ENCODE data around the gene AP1G2.
"Not testable (repeated sequence)": the region's sequence is repeated elsewhere in the genome, so short reads cannot be mapped to it uniquely, and the experiment has no call there.

AP1G2 gene

GRCh38 chr14:23567186-23568020 is at the start of gene AP1G2:
Gene AP1G2, minus strand, starts transcription at chr14:23567791. Its CDS starts 477 bp downstream, at chr14:23567314.
- peak; percentile 90 for DNase-seq

- DNase-seq: no peak
Measured at GRCh38 chr14:23615856-23616255, 48.3 kb upstream of the AP1G2 start.

GRCh38 chr14:23614395-23614828 is 46.8 kb upstream of the AP1G2 start:
- DNase-seq: no peak

- no peak for DNase-seq
Measured at GRCh38 chr14:23613242-23614070, 45.9 kb upstream of the AP1G2 start.

- no peak for DNase-seq
Measured at GRCh38 chr14:23612802-23613201, 45.2 kb upstream of the AP1G2 start.

GRCh38 chr14:23612354-23612732 is 44.8 kb upstream of the AP1G2 start:
- DNase-seq: no peak

- DNase-seq: no peak
Measured at GRCh38 chr14:23610815-23611289, 43.3 kb upstream of the AP1G2 start.

GRCh38 chr14:23610090-23610814 is 42.7 kb upstream of the AP1G2 start:
- no peak for DNase-seq

- DNase-seq: not testable (repeated sequence)
Measured at GRCh38 chr14:23609411-23610089, 42.0 kb upstream of the AP1G2 start.

GRCh38 chr14:23609001-23609400 is 41.4 kb upstream of the AP1G2 start:
- no peak for DNase-seq

- no peak for DNase-seq
Measured at GRCh38 chr14:23608454-23608853, 40.9 kb upstream of the AP1G2 start.

- no peak for DNase-seq
Measured at GRCh38 chr14:23605931-23606585, 38.5 kb upstream of the AP1G2 start.

GRCh38 chr14:23604675-23605170 is 37.1 kb upstream of the AP1G2 start:
- no peak for DNase-seq

- DNase-seq: no peak
Measured at GRCh38 chr14:23604148-23604547, 36.6 kb upstream of the AP1G2 start.

- no peak for DNase-seq
Measured at GRCh38 chr14:23603103-23603502, 35.5 kb upstream of the AP1G2 start.

GRCh38 chr14:23602181-23603095 is 34.8 kb upstream of the AP1G2 start:
- no peak for DNase-seq

- DNase-seq: no peak
Measured at GRCh38 chr14:23601845-23602180, 34.2 kb upstream of the AP1G2 start.

- DNase-seq: no peak
Measured at GRCh38 chr14:23601424-23601823, 33.8 kb upstream of the AP1G2 start.

GRCh38 chr14:23600806-23601205 is 33.2 kb upstream of the AP1G2 start:
- no peak for DNase-seq

- DNase-seq: no peak
Measured at GRCh38 chr14:23600322-23600707, 32.7 kb upstream of the AP1G2 start.

GRCh38 chr14:23594191-23594590 is 26.6 kb upstream of the AP1G2 start:
- DNase-seq: not testable (repeated sequence)

Measured in NCI-H82 (cell line).